SK-N-SH (cell line): ENCODE data around the gene SNX9. TPM values are rescaled to one million over a fixed set of nuclear protein-coding genes. Genes with fewer than 3 reads are reported as not detected.

ENCODE experiments used
- CTCF ChIA-PET: fragments of 300-600, 350-600 bp; formaldehyde crosslinking; extraction: SDS; loops from one replicate; lab custom pipeline; 2021; lab: Yijun Ruan, JAX
- POLR2A ChIA-PET: fragments of 350-600 bp; sonication (Branson Sonifier 250); formaldehyde crosslinking; extraction: SDS; loops from one replicate; lab custom pipeline; 2020; ENCODE audit warnings: antibody characterized with exemption, inconsistent platforms; lab: Yijun Ruan, JAX
- DNase-seq: peaks from one replicate; pipeline ENCODE4 v3.0.0; 2012
- H2AFZ ChIP-seq: fragments of 200-600 bp; sonication (generic); 2 replicates; pipeline ENCODE4 v1.8.1; 2016; ENCODE audit warnings: antibody characterized with exemption, mild to moderate bottlenecking, low read depth
- H3F3A ChIP-seq: fragments of 200-600 bp; sonication (generic); replicated peaks from 2 replicates; pipeline ENCODE3; 2016; ENCODE audit warnings: antibody characterized with exemption, mild to moderate bottlenecking; ENCODE audit not compliant: insufficient read depth
- H3K27ac ChIP-seq, 2 experiments: fragments of 200-500 bp in 1 of 2; fragments of 200-600 bp in 1 of 2; sonication (Bioruptor generic) in 1 of 2; sonication (generic), shearing (Covaris generic) in 1 of 2; 2 replicates each; pipeline versions ENCODE4 v1.5.1 to v1.6.1; 2014 to 2016; ENCODE audit warnings: low read depth in 2 of 2, inconsistent platforms in 1 of 2, low read length in 1 of 2, mild to moderate bottlenecking in 1 of 2, mixed read lengths in 1 of 2
- H3K27me3 ChIP-seq: fragments of 200-600 bp; sonication (generic), shearing (Covaris generic); 2 replicates; pipeline ENCODE4 v1.6.1; 2016; ENCODE audit warnings: mixed run types; ENCODE audit not compliant: insufficient read depth
- H3K36me3 ChIP-seq, 2 experiments: fragments of 200-500 bp in 1 of 2; fragments of 200-600 bp in 1 of 2; sonication (Bioruptor generic) in 1 of 2; sonication (generic) in 1 of 2; replicated peaks in 1 of 2; 2 replicates each; pipeline versions ENCODE3 to v1.5.1; 2014 to 2016; ENCODE audit warnings: low read length in 1 of 2, mild to moderate bottlenecking in 1 of 2; ENCODE audit not compliant: insufficient read depth in 2 of 2, control insufficient read depth in 1 of 2
- H3K4me1 ChIP-seq, 2 experiments: fragments of 200-500 bp in 1 of 2; fragments of 200-600 bp in 1 of 2; sonication (Bioruptor generic) in 1 of 2; sonication (generic), shearing (Covaris generic) in 1 of 2; 2 replicates each; pipeline versions ENCODE4 v1.5.1 to v1.6.1; 2014 to 2016; ENCODE audit warnings: low read depth in 1 of 2, low read length in 1 of 2, mixed run types in 1 of 2; ENCODE audit not compliant: insufficient read depth in 2 of 2, control insufficient read depth in 1 of 2
- H3K4me2 ChIP-seq: fragments of 200-600 bp; sonication (generic), shearing (Covaris generic); 2 replicates; pipeline ENCODE4 v1.6.1; 2017; ENCODE audit warnings: mixed run types
- H3K4me3 ChIP-seq, 2 experiments: fragments of 200-500 bp in 1 of 2; fragments of 200-600 bp in 1 of 2; sonication (Bioruptor generic) in 1 of 2; sonication (generic), shearing (Covaris generic) in 1 of 2; 2 replicates each; pipeline versions ENCODE4 v1.5.1 to v1.8.1; 2014 to 2016; ENCODE audit warnings: low read depth in 2 of 2, inconsistent platforms in 1 of 2, low read length in 1 of 2, mild to moderate bottlenecking in 1 of 2, mixed read lengths in 1 of 2, moderate library complexity in 1 of 2
- H3K79me2 ChIP-seq: fragments of 200-600 bp; sonication (generic); 2 replicates; pipeline ENCODE4 v1.8.1; 2017; ENCODE audit warnings: mild to moderate bottlenecking; ENCODE audit not compliant: insufficient read depth
- H3K9ac ChIP-seq: fragments of 200-600 bp; sonication (generic); 2 replicates; pipeline ENCODE4 v1.6.1; 2017; ENCODE audit warnings: mixed run types
- H3K9me2 ChIP-seq: fragments of 200-600 bp; sonication (generic); 2 replicates; pipeline ENCODE4 v1.6.1; 2017; ENCODE audit warnings: mixed run types
- H3K9me3 ChIP-seq: fragments of 200-600 bp; sonication (generic); 2 replicates; pipeline ENCODE4 v1.6.1; 2017; ENCODE audit warnings: mixed run types, mild to moderate bottlenecking, moderate library complexity
- H4K20me1 ChIP-seq: fragments of 200-600 bp; sonication (generic); 2 replicates; pipeline ENCODE4 v1.6.1; 2017; ENCODE audit warnings: mild to moderate bottlenecking, mixed run types; ENCODE audit not compliant: insufficient read depth
- EZH2phosphoT487 ChIP-seq: fragments of 200-600 bp; sonication (generic); IDR thresholded peaks from 2 replicates; pipeline ENCODE4 v1.6.1; 2017; ENCODE audit warnings: low read depth, mixed run types, mild to moderate bottlenecking, antibody characterized with exemption, moderate library complexity, borderline replicate concordance
- FOXM1 ChIP-seq: IDR thresholded peaks from 2 replicates; pipeline ENCODE4 v1.4.0; 2012; ENCODE audit warnings: low read depth, mild to moderate bottlenecking
- JUND ChIP-seq: IDR thresholded peaks from 2 replicates; pipeline ENCODE4 v1.4.0; 2012
- POLR2AphosphoS5 ChIP-seq: IDR thresholded peaks from 2 replicates; pipeline ENCODE4 v1.6.1; 2012; ENCODE audit warnings: low read depth, low read length
- RXRA ChIP-seq: IDR thresholded peaks from 2 replicates; pipeline ENCODE4 v1.4.0; 2012; ENCODE audit warnings: low read depth, mild to moderate bottlenecking, borderline replicate concordance
- SIN3A ChIP-seq: IDR thresholded peaks from 2 replicates; pipeline ENCODE4 v1.6.1; 2012; ENCODE audit warnings: low read depth, mild to moderate bottlenecking, low read length, moderate library complexity, borderline replicate concordance
- TEAD4 ChIP-seq: IDR thresholded peaks from 2 replicates; pipeline ENCODE4 v1.4.0; 2012; ENCODE audit warnings: mild to moderate bottlenecking, borderline replicate concordance; ENCODE audit not compliant: insufficient read depth
- WGBS: methylation state at CpG from one replicate; pipeline ENCODE4 v1.1.6; 2017; ENCODE audit warnings: low lambda C conversion rate; 5-methylcytosine and 5-hydroxymethylcytosine counted together
- polyA plus RNA-seq, 3 experiments: library from polyadenylated mRNA; depleted of rRNA; stranded (reverse); fragments of >200 nt; gene quantifications; 2 replicates each; pipeline ENCODE4 v1.2.3, GENCODE V29; 2012
- TF ChIP-seq, protein P1 (sequence below): IDR thresholded peaks from 2 replicates; pipeline ENCODE4 v1.4.0; 2012; ENCODE audit warnings: low read depth, borderline replicate concordance

The SNX9 gene
- polyA plus RNA-seq, 1 of the 3 experiments (the other 2 are of a cell fraction): 31.6 TPM

GRCh38 chr6:157811476-157812173 lies 11.4 kb upstream of the SNX9 start (continued):
- TF ChIP-seq SIN3A: no peak

DNA sequence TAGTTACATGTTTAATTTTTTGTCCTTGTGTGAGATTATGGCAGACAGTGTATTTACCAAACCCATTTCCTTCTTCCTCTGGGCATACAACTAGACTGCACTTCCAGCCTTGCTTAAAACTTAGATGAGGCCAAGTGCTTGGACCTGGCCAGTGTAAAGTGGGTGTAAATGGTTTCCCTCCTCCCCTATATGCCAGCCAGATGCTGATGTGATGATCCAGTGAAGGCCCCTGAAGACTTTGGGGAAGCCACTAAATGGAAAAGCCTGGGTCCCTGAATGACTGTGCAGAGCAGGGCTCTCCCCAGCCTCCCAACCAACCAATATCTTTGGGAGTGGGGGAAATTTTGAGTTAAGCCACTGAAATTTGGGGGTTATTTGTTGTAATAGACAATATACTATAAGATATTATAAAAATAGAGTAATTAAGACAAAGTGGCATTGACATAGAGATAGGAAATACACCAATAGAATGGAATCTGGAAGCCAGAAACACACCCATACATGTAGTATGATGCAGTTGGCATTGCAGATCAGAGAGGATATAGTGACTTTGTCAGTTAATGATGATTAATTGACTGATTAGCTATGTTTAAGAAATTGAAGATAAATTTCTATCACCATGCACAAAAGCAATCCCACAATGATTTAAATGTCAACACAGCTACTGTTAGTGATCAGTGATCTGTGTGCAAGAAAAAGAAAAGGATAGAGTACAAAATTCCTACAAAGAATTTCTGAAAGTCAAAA lies 10.4 kb upstream of the SNX9 start:
- Histone ChIP-seq H4K20me1 (no peaks in the 10 kb centered on the region), H3K4me3 (no peak overlapping the region), H3K36me3 (no peaks in the 10 kb centered on the region), H3K27ac (peak overlapping the region in 1 of 2 experiments; percentile 67; a peak in 1 of 4 replicates), H3K27me3 (no peaks in the 10 kb centered on the region), H3F3A (peaks cover 7% of the 10 kb centered on the region), H2AFZ (no peak overlapping the region), H3K9me3 (no peaks in the 10 kb centered on the region), H3K9ac (no peak overlapping the region), H3K4me1 (0 out of 4 replicates have a peak, but pooled peaks cover 0 to 4% of the 10 kb centered on the region in 2 experiments), H3K9me2 (no peaks in the 10 kb centered on the region), H3K79me2 (no peaks in the 10 kb centered on the region), H3K4me2 (no peak overlapping the region)
- DNase-seq: no peak
- ChIA-PET POLR2A (no interaction called here), CTCF (interaction anchor here (1.1 kb wide), 1 partner anchor 56 kb away, joined by 4 read pairs; no protein-coding TSS in a partner anchor)
- TF ChIP-seq JUND: no peak
- no peak for TF ChIP-seq EZH2phosphoT487
- TF ChIP-seq, protein P1, sequence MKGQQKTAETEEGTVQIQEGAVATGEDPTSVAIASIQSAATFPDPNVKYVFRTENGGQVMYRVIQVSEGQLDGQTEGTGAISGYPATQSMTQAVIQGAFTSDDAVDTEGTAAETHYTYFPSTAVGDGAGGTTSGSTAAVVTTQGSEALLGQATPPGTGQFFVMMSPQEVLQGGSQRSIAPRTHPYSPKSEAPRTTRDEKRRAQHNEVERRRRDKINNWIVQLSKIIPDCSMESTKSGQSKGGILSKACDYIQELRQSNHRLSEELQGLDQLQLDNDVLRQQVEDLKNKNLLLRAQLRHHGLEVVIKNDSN: no peak
- TF ChIP-seq FOXM1: no peak
- no peak for TF ChIP-seq RXRA
- TF ChIP-seq TEAD4: no peak

GRCh38 chr6:157813191-157813590 lies 9.9 kb upstream of the SNX9 start:
- CTCF ChIA-PET: interaction anchor here (0.6 kb wide), 1 partner anchor 445 kb away, joined by 3 read pairs; no protein-coding TSS in a partner anchor

More at GRCh38 chr6:157813191-157813590, 9.9 kb upstream of the SNX9 start:
- no peak for DNase-seq
- POLR2A ChIA-PET: no interaction called here
- Histone ChIP-seq H3K4me3 (no peak overlapping the region), H3K4me1 (0 out of 4 replicates have a peak, but pooled peaks cover 0 to 4% of the 10 kb centered on the region in 2 experiments), H3K9me3 (no peaks in the 10 kb centered on the region), H4K20me1 (no peaks in the 10 kb centered on the region), H3F3A (peaks cover 7% of the 10 kb centered on the region), H3K9ac (no peak overlapping the region), H3K9me2 (no peaks in the 10 kb centered on the region), H3K4me2 (no peak overlapping the region; the same call in 1 of the 2 replicates), H3K27ac (peak overlapping the region in 1 of 2 experiments; percentile 67; a peak in 2 of 4 replicates), H3K36me3 (no peaks in the 10 kb centered on the region), H2AFZ (peak overlapping the region; percentile 75; the same call in 1 of the 2 replicates), H3K79me2 (no peaks in the 10 kb centered on the region), H3K27me3 (no peaks in the 10 kb centered on the region)
- WGBS: 85% methylated on average over 5 of the region's 5 CpGs
- TF ChIP-seq POLR2AphosphoS5: no peak
